ENCODE results near the gene PHIP.

The PHIP gene

GRCh38 chr6:79070206-79070825, 7.7 kb downstream of the PHIP start:
- DNase-seq (ENCODE audit: low spot score): no peak

GRCh38 chr6:79066828-79067227, 11.2 kb downstream of the PHIP start:
- no peak for DNase-seq (ENCODE audit: low spot score)

- no peak for DNase-seq (ENCODE audit: low spot score)
Observed at GRCh38 chr6:79066330-79066729, 11.7 kb downstream of the PHIP start.

- DNase-seq (ENCODE audit: low spot score): no peak
Observed at GRCh38 chr6:79065232-79065631, 12.8 kb downstream of the PHIP start.

GRCh38 chr6:79064635-79065034, 13.4 kb downstream of the PHIP start:
- DNase-seq (ENCODE audit: low spot score): no peak

GRCh38 chr6:79062708-79063107, 15.3 kb downstream of the PHIP start:
- DNase-seq (ENCODE audit: low spot score): no peak

GRCh38 chr6:79057746-79058145, 20.3 kb downstream of the PHIP start:
- DNase-seq (ENCODE audit: low spot score): no peak

- DNase-seq (ENCODE audit: low spot score): no peak
Observed at GRCh38 chr6:79056226-79056625, 21.8 kb downstream of the PHIP start.

- DNase-seq (ENCODE audit: low spot score): no peak
Observed at GRCh38 chr6:79048611-79049010, 29.4 kb downstream of the PHIP start.

GRCh38 chr6:79047072-79047471, 31.0 kb downstream of the PHIP start:
- DNase-seq (ENCODE audit: low spot score): no peak

GRCh38 chr6:79045966-79046365, 32.1 kb downstream of the PHIP start:
- DNase-seq (ENCODE audit: low spot score): no peak

- DNase-seq (ENCODE audit: low spot score): no peak
Observed at GRCh38 chr6:79042799-79043126, 35.3 kb downstream of the PHIP start.

- no peak for DNase-seq (ENCODE audit: low spot score)
Observed at GRCh38 chr6:79042088-79042798, 35.8 kb downstream of the PHIP start.

- DNase-seq (ENCODE audit: low spot score): no peak
Observed at GRCh38 chr6:79040083-79040482, 38.0 kb downstream of the PHIP start.

- DNase-seq (ENCODE audit: low spot score): no peak
Observed at GRCh38 chr6:79038061-79038460, 40.0 kb downstream of the PHIP start.

- DNase-seq (ENCODE audit: low spot score): no peak
Observed at GRCh38 chr6:79034865-79035264, 43.2 kb downstream of the PHIP start.

- no peak for DNase-seq (ENCODE audit: low spot score)
Observed at GRCh38 chr6:79033279-79033678, 44.8 kb downstream of the PHIP start.

- DNase-seq (ENCODE audit: low spot score): no peak
Observed at GRCh38 chr6:79031821-79032590, 46.0 kb downstream of the PHIP start.

GRCh38 chr6:79030511-79030910, 47.5 kb downstream of the PHIP start:
- no peak for DNase-seq (ENCODE audit: low spot score)

- no peak for DNase-seq (ENCODE audit: low spot score)
Observed at GRCh38 chr6:79030023-79030422, 48.0 kb downstream of the PHIP start.

GRCh38 chr6:79028641-79029314, 49.3 kb downstream of the PHIP start:
- DNase-seq (ENCODE audit: low spot score): no peak

GRCh38 chr6:79011940-79012339, 66.1 kb downstream of the PHIP start:
- DNase-seq (ENCODE audit: low spot score): no peak

GRCh38 chr6:79010422-79010821, 67.6 kb downstream of the PHIP start:
- DNase-seq (ENCODE audit: low spot score): no peak
